HEK293 (cell line): ENCODE results near the gene CFAP99.

Experiments used
- CTCF ChIA-PET: fragments of 350-600 bp; formaldehyde crosslinking; extraction: SDS; loops from one replicate; lab custom pipeline; 2021; ENCODE audit warnings: antibody characterized with exemption; lab: Yijun Ruan, JAX
- POLR2A ChIA-PET: fragments of 300-600 bp; formaldehyde crosslinking; extraction: SDS; loops from one replicate; lab custom pipeline; 2020; ENCODE audit warnings: antibody characterized with exemption, inconsistent platforms; lab: Yijun Ruan, JAX
- H3K27ac ChIP-seq: fragments of 200-500 bp; sonication (Bioruptor generic); 2 replicates; pipeline ENCODE4 v1.5.1; 2014; ENCODE audit warnings: low read depth, low read length, control low read depth, inconsistent platforms; ENCODE audit errors: extremely low read depth
- H3K36me3 ChIP-seq, 2 experiments: fragments of 200-500 bp in 1 of 2; sonication (Bioruptor generic) in 1 of 2; 1 replicate in 1 of 2; 2 replicates in 1 of 2; pipeline ENCODE4 v1.5.1; 2014 to 2017; ENCODE audit warnings: inconsistent platforms in 2 of 2, low read length in 2 of 2; ENCODE audit not compliant: control insufficient read depth in 2 of 2, insufficient read depth in 1 of 2
- H3K4me1 ChIP-seq: fragments of 200-500 bp; sonication (Bioruptor generic); 2 replicates; pipeline ENCODE4 v1.5.1; 2014; ENCODE audit warnings: mild to moderate bottlenecking, low read length, inconsistent platforms; ENCODE audit not compliant: control insufficient read depth, insufficient read depth
- H3K4me3 ChIP-seq: 2 replicates; pipeline ENCODE4 v1.5.1; 2011; ENCODE audit warnings: low read depth, mild to moderate bottlenecking, control low read depth, low read length, moderate library complexity
- H3K9me3 ChIP-seq: fragments of 200-500 bp; sonication (Bioruptor generic); 2 replicates; pipeline ENCODE4 v1.5.1; 2014; ENCODE audit warnings: low read depth, low read length, inconsistent platforms; ENCODE audit not compliant: control insufficient read depth, insufficient read depth
- BCL11A ChIP-seq: fragments of 450-650 bp; formaldehyde crosslinking; IDR thresholded peaks from 2 replicates; pipeline ENCODE4 v1.5.1; 2016; ENCODE audit warnings: low read depth, missing biosample characterization, missing genetic modification characterization
- KLF8 ChIP-seq: fragments of 450-650 bp; formaldehyde crosslinking; IDR thresholded peaks from 2 replicates; pipeline ENCODE4 v1.5.1; 2016; ENCODE audit warnings: missing biosample characterization, missing genetic modification characterization
- MZF1 ChIP-seq: fragments of 450-650 bp; formaldehyde crosslinking; IDR thresholded peaks from 2 replicates; pipeline ENCODE4 v1.5.1; 2017; ENCODE audit warnings: missing biosample characterization, missing genetic modification characterization, borderline replicate concordance
- WT1 ChIP-seq: fragments of 450-650 bp; formaldehyde crosslinking; IDR thresholded peaks from 2 replicates; pipeline ENCODE4 v1.5.1; 2016; ENCODE audit warnings: missing biosample characterization, missing genetic modification characterization
- ZBTB49 ChIP-seq: fragments of 450-650 bp; formaldehyde crosslinking; IDR thresholded peaks from 2 replicates; pipeline ENCODE4 v1.5.1; 2016; ENCODE audit warnings: missing biosample characterization, missing genetic modification characterization, low read depth
- ZNF175 ChIP-seq: fragments of 450-650 bp; formaldehyde crosslinking; IDR thresholded peaks from 2 replicates; pipeline ENCODE4 v1.5.1; 2016; ENCODE audit warnings: missing biosample characterization, missing genetic modification characterization
- ZNF302 ChIP-seq: fragments of 450-650 bp; formaldehyde crosslinking; IDR thresholded peaks from 2 replicates; pipeline ENCODE4 v1.5.1; 2016; ENCODE audit warnings: missing biosample characterization, missing genetic modification characterization, low read depth
- ZNF350 ChIP-seq: fragments of 450-650 bp; formaldehyde crosslinking; IDR thresholded peaks from 2 replicates; pipeline ENCODE4 v1.5.0; 2017; ENCODE audit warnings: missing biosample characterization, mild to moderate bottlenecking, missing genetic modification characterization
- ZNF391 ChIP-seq: fragments of 450-650 bp; formaldehyde crosslinking; IDR thresholded peaks from 2 replicates; pipeline ENCODE4 v1.5.1; 2016; ENCODE audit warnings: low read depth, missing biosample characterization, missing genetic modification characterization, borderline replicate concordance
- ZNF521 ChIP-seq: fragments of 450-650 bp; formaldehyde crosslinking; IDR thresholded peaks from 2 replicates; pipeline ENCODE4 v1.5.1; 2017; ENCODE audit warnings: missing biosample characterization, mild to moderate bottlenecking, missing genetic modification characterization
- ZNF677 ChIP-seq: fragments of 450-650 bp; IDR thresholded peaks from 2 replicates; pipeline ENCODE4 v1.5.0; 2018; ENCODE audit warnings: missing biosample characterization, mild to moderate bottlenecking, missing genetic modification characterization, moderate library complexity
- ZNF692 ChIP-seq: fragments of 450-650 bp; formaldehyde crosslinking; IDR thresholded peaks from 2 replicates; pipeline ENCODE4 v1.5.1; 2016; ENCODE audit warnings: missing biosample characterization, missing genetic modification characterization
- ZNF704 ChIP-seq: fragments of 450-650 bp; formaldehyde crosslinking; IDR thresholded peaks from 2 replicates; pipeline ENCODE4 v1.5.1; 2016; ENCODE audit warnings: missing biosample characterization, missing genetic modification characterization
- ZSCAN18 ChIP-seq: fragments of 450-650 bp; formaldehyde crosslinking; IDR thresholded peaks from 2 replicates; pipeline ENCODE4 v1.5.1; 2016; ENCODE audit warnings: missing biosample characterization, missing genetic modification characterization
- TF ChIP-seq, protein P1 (sequence below): fragments of 450-650 bp; formaldehyde crosslinking; IDR thresholded peaks from 2 replicates; pipeline ENCODE4 v1.5.1; 2016; ENCODE audit warnings: missing biosample characterization, missing genetic modification characterization
- TF ChIP-seq, protein P2 (sequence below): fragments of 450-650 bp; formaldehyde crosslinking; IDR thresholded peaks from 2 replicates; pipeline ENCODE4 v1.5.1; 2016; ENCODE audit warnings: missing biosample characterization, missing genetic modification characterization, borderline replicate concordance
- TF ChIP-seq, protein P3 (sequence below): fragments of 450-650 bp; formaldehyde crosslinking; IDR thresholded peaks from 2 replicates; pipeline ENCODE4 v1.5.1; 2016; ENCODE audit warnings: missing biosample characterization, missing genetic modification characterization

Gene CFAP99

DNA sequence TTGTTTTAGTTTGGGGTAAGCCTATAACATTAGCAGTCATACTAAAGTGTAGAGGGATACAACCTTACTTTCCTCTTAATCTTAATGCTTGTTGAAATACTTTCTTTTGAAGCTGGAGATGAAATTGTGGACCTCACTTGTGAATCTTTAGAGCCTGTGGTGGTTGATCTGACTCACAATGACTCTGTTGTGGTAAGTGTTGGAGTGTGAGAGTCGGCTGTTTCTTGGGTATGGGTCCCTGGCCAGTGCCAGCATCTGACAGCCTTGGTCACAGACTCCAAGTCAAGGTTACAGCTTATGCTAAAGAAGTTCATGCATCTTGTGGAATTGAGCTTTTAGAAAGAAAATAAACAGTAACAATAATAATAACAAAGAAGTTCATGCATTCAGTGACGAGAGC is 81.8 kb downstream of the CFAP99 start:
- Histone ChIP-seq H3K36me3 (peaks cover 18 to 86% of the 10 kb centered on the region in 2 experiments; a peak in 2 of 3 replicates), H3K4me3 (no peak overlapping the region), H3K9me3 (no peaks in the 10 kb centered on the region), H3K27ac (no peak overlapping the region), H3K4me1 (no peaks in the 10 kb centered on the region)
- ChIA-PET CTCF (no interaction called here), POLR2A (no interaction called here)
- no peak for TF ChIP-seq ZNF692
- TF ChIP-seq ZSCAN18 (tag by site-specific recombination): no peak
- no peak for TF ChIP-seq ZNF302 (tag by site-specific recombination)
- no peak for TF ChIP-seq ZBTB49
- no peak for TF ChIP-seq ZNF677
- TF ChIP-seq ZNF175 (tag by site-specific recombination): no peak

DNA sequence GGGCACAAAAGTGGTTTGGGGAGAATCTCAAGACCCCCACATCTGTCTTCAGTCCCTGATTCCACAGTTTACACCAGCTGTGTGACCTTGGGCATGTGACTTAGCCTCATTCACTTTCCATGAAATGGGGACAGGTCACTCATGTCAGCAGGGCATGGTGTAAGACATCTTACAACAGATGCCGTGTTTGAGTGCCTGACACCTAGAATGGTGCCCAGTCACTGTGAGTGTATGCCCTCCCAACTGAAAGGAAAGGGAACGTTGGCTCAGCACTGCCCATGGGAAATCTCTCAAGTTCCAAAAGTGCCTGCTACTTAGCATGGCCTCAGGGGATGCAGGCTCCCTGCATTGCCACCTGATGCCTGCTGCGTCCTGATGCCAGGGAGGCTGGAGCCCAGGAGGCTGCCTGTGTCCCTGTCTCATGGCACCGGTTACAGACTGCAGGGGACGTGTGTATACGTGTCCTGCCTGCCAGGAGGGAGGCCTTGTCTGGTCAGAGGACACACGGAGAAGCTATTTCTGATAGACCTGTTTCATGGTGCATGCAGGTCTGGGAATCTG is 82.4 kb downstream of the CFAP99 start:
- no peak overlapping the region for H3K4me3 ChIP-seq
- H3K36me3 ChIP-seq: peaks cover 18 to 86% of the 10 kb centered on the region in 2 experiments; a peak in 2 of 3 replicates
- H3K4me1 ChIP-seq: no peaks in the 10 kb centered on the region
- ChIA-PET CTCF (interaction anchor here (0.6 kb wide), 2 partner anchors 33 to 280 kb away, joined by 3 to 5 read pairs; no protein-coding TSS in a partner anchor), POLR2A (no interaction called here)
- H3K9me3 ChIP-seq: no peaks in the 10 kb centered on the region
- no peak overlapping the region for H3K27ac ChIP-seq
- TF ChIP-seq WT1: no peak
- TF ChIP-seq ZNF704 (tag by site-specific recombination): no peak
- no peak for TF ChIP-seq ZNF350 (tag by site-specific recombination)
- no peak for TF ChIP-seq ZNF521
- TF ChIP-seq, protein P1, sequence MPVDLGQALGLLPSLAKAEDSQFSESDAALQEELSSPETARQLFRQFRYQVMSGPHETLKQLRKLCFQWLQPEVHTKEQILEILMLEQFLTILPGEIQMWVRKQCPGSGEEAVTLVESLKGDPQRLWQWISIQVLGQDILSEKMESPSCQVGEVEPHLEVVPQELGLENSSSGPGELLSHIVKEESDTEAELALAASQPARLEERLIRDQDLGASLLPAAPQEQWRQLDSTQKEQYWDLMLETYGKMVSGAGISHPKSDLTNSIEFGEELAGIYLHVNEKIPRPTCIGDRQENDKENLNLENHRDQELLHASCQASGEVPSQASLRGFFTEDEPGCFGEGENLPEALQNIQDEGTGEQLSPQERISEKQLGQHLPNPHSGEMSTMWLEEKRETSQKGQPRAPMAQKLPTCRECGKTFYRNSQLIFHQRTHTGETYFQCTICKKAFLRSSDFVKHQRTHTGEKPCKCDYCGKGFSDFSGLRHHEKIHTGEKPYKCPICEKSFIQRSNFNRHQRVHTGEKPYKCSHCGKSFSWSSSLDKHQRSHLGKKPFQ (tag by site-specific recombination): no peak
- no peak for TF ChIP-seq BCL11A
- TF ChIP-seq MZF1 (tag by site-specific recombination): no peak
- TF ChIP-seq, protein P2, sequence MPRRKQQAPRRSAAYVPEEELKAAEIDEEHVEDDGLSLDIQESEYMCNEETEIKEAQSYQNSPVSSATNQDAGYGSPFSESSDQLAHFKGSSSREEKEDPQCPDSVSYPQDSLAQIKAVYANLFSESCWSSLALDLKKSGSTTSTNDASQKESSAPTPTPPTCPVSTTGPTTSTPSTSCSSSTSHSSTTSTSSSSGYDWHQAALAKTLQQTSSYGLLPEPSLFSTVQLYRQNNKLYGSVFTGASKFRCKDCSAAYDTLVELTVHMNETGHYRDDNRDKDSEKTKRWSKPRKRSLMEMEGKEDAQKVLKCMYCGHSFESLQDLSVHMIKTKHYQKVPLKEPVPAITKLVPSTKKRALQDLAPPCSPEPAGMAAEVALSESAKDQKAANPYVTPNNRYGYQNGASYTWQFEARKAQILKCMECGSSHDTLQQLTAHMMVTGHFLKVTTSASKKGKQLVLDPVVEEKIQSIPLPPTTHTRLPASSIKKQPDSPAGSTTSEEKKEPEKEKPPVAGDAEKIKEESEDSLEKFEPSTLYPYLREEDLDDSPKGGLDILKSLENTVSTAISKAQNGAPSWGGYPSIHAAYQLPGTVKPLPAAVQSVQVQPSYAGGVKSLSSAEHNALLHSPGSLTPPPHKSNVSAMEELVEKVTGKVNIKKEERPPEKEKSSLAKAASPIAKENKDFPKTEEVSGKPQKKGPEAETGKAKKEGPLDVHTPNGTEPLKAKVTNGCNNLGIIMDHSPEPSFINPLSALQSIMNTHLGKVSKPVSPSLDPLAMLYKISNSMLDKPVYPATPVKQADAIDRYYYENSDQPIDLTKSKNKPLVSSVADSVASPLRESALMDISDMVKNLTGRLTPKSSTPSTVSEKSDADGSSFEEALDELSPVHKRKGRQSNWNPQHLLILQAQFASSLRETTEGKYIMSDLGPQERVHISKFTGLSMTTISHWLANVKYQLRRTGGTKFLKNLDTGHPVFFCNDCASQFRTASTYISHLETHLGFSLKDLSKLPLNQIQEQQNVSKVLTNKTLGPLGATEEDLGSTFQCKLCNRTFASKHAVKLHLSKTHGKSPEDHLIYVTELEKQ (tag by site-specific recombination): no peak
- TF ChIP-seq, protein P3, sequence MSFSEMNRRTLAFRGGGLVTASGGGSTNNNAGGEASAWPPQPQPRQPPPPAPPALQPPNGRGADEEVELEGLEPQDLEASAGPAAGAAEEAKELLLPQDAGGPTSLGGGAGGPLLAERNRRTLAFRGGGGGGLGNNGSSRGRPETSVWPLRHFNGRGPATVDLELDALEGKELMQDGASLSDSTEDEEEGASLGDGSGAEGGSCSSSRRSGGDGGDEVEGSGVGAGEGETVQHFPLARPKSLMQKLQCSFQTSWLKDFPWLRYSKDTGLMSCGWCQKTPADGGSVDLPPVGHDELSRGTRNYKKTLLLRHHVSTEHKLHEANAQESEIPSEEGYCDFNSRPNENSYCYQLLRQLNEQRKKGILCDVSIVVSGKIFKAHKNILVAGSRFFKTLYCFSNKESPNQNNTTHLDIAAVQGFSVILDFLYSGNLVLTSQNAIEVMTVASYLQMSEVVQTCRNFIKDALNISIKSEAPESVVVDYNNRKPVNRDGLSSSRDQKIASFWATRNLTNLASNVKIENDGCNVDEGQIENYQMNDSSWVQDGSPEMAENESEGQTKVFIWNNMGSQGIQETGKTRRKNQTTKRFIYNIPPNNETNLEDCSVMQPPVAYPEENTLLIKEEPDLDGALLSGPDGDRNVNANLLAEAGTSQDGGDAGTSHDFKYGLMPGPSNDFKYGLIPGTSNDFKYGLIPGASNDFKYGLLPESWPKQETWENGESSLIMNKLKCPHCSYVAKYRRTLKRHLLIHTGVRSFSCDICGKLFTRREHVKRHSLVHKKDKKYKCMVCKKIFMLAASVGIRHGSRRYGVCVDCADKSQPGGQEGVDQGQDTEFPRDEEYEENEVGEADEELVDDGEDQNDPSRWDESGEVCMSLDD: no peak
- no peak for TF ChIP-seq KLF8
- no peak for TF ChIP-seq ZNF391 (tag by site-specific recombination)
